ENCODE data around the gene ITIH3.

DNA sequence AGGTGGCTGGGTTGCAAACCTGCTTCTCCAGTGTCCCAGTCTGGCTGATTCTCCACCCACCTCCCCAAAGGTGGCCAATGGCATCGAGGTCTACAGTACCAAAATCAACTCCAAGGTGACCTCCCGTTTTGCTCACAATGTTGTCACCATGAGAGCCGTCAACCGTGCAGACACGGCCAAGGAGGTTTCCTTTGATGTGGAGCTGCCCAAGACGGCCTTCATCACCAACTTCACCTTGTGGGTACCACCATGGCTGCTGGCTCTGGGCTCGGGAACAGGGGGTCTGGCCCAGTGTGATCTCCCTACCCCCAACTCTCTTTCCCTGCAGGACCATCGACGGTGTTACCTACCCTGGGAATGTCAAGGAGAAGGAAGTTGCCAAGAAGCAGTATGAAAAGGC, 1.8 kb downstream of the ITIH3 start:
- no peak for TF ChIP-seq ZFP3 (CRISPR knock-in tag; IDR thresholded peaks at IDR 0.05)
- no peak for TF ChIP-seq ZFP30 (CRISPR knock-in tag; IDR thresholded peaks at IDR 0.05)
- TF ChIP-seq ESRRG (CRISPR knock-in tag; IDR thresholded peaks at IDR 0.05): no peak
- TF ChIP-seq ZNF8 (CRISPR knock-in tag; IDR thresholded peaks at IDR 0.05): no peak
- TF ChIP-seq ZNF70 (CRISPR knock-in tag; IDR thresholded peaks at IDR 0.05): no peak
- TF ChIP-seq RARB (CRISPR knock-in tag; IDR thresholded peaks at IDR 0.05): no peak
- TF ChIP-seq ARNTL (CRISPR knock-in tag; IDR thresholded peaks at IDR 0.05; ENCODE audit: borderline replicate concordance, low read depth): no peak
- TF ChIP-seq, protein P1, sequence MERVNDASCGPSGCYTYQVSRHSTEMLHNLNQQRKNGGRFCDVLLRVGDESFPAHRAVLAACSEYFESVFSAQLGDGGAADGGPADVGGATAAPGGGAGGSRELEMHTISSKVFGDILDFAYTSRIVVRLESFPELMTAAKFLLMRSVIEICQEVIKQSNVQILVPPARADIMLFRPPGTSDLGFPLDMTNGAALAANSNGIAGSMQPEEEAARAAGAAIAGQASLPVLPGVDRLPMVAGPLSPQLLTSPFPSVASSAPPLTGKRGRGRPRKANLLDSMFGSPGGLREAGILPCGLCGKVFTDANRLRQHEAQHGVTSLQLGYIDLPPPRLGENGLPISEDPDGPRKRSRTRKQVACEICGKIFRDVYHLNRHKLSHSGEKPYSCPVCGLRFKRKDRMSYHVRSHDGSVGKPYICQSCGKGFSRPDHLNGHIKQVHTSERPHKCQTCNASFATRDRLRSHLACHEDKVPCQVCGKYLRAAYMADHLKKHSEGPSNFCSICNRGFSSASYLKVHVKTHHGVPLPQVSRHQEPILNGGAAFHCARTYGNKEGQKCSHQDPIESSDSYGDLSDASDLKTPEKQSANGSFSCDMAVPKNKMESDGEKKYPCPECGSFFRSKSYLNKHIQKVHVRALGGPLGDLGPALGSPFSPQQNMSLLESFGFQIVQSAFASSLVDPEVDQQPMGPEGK (CRISPR knock-in tag; IDR thresholded peaks at IDR 0.05; ENCODE audit: borderline replicate concordance): no peak
- TF ChIP-seq, protein P2, sequence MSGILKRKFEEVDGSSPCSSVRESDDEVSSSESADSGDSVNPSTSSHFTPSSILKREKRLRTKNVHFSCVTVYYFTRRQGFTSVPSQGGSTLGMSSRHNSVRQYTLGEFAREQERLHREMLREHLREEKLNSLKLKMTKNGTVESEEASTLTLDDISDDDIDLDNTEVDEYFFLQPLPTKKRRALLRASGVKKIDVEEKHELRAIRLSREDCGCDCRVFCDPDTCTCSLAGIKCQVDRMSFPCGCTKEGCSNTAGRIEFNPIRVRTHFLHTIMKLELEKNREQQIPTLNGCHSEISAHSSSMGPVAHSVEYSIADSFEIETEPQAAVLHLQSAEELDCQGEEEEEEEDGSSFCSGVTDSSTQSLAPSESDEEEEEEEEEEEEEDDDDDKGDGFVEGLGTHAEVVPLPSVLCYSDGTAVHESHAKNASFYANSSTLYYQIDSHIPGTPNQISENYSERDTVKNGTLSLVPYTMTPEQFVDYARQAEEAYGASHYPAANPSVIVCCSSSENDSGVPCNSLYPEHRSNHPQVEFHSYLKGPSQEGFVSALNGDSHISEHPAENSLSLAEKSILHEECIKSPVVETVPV (CRISPR knock-in tag; IDR thresholded peaks at IDR 0.05): no peak

Data from SK-N-SH treated with all-trans-retinoic acid at 6 μM for 48 hours (cell line).